GM21360 (cell line): ENCODE data around the gene CAMTA1.

Experiments
- ATAC-seq: cut with Tn5 transposase; IDR thresholded peaks from one replicate; pipeline ENCODE4 v1.9.1; 2021; ENCODE audit warnings: mild to moderate bottlenecking, moderate library complexity; ENCODE audit not compliant: unreplicated experiment

The CAMTA1 gene

GRCh38 chr1:7667159-7667558 lies 881.9 kb downstream of the CAMTA1 start:
- no peak for ATAC-seq

GRCh38 chr1:7667625-7668218 lies 882.5 kb downstream of the CAMTA1 start:
- ATAC-seq = peak; percentile 61

- no peak for ATAC-seq
Measured at GRCh38 chr1:7669559-7670311, 884.5 kb downstream of the CAMTA1 start.

- no peak for ATAC-seq
Measured at GRCh38 chr1:7670334-7671145, 885.3 kb downstream of the CAMTA1 start.

GRCh38 chr1:7671146-7671465 lies 885.9 kb downstream of the CAMTA1 start:
- ATAC-seq = no peak

GRCh38 chr1:7671676-7672075 lies 886.4 kb downstream of the CAMTA1 start:
- ATAC-seq = no peak

- no peak for ATAC-seq
Measured at GRCh38 chr1:7672864-7673263, 887.6 kb downstream of the CAMTA1 start.

GRCh38 chr1:7674972-7675371 lies 889.7 kb downstream of the CAMTA1 start:
- no peak for ATAC-seq

- ATAC-seq = no peak
Measured at GRCh38 chr1:7675431-7676273, 890.4 kb downstream of the CAMTA1 start.

GRCh38 chr1:7676274-7676945 lies 891.2 kb downstream of the CAMTA1 start:
- ATAC-seq = no peak

- ATAC-seq = no peak
Measured at GRCh38 chr1:7677111-7677510, 891.9 kb downstream of the CAMTA1 start.

GRCh38 chr1:7677815-7678214 lies 892.6 kb downstream of the CAMTA1 start:
- no peak for ATAC-seq

- ATAC-seq = no peak
Measured at GRCh38 chr1:7678491-7679158, 893.4 kb downstream of the CAMTA1 start.

GRCh38 chr1:7679159-7679872 lies 894.1 kb downstream of the CAMTA1 start:
- ATAC-seq = no peak

- no peak for ATAC-seq
Measured at GRCh38 chr1:7679873-7680206, 894.6 kb downstream of the CAMTA1 start.

GRCh38 chr1:7680207-7680954 lies 895.1 kb downstream of the CAMTA1 start:
- no peak for ATAC-seq

- ATAC-seq = no peak
Measured at GRCh38 chr1:7680955-7681268, 895.7 kb downstream of the CAMTA1 start.

GRCh38 chr1:7681401-7681800 lies 896.1 kb downstream of the CAMTA1 start:
- no peak for ATAC-seq

- no peak for ATAC-seq
Measured at GRCh38 chr1:7683521-7683920, 898.3 kb downstream of the CAMTA1 start.
